Astrocyte of the spinal cord (primary cell): ENCODE data around the gene BABAM2.

Experiments used
- DNase-seq: peaks from one replicate; pipeline ENCODE4 v3.0.0; 2011; ENCODE audit warnings: low read depth, low spot score
- H3K4me3 ChIP-seq: 2 replicates; pipeline ENCODE4 v1.5.1; 2011; ENCODE audit warnings: low read depth, mild to moderate bottlenecking, low read length, moderate library complexity
- CTCF ChIP-seq: IDR thresholded peaks from 2 replicates; pipeline ENCODE4 v1.5.1; 2012; ENCODE audit warnings: low read depth, mild to moderate bottlenecking, low read length, inconsistent platforms
- in situ Hi-C: cut with HindIII; loops from 2 replicates; pipeline ENCODE4 v1.10.0; 2017; ENCODE audit warnings: low sequenced_read_pairs

BABAM2 gene

GRCh38 chr2:28360058-28360717, 469.7 kb downstream of the BABAM2 start:
- no peak overlapping the region for H3K4me3 ChIP-seq
- in situ Hi-C loops, result no loop called here
- DNase-seq, result no peak
- TF ChIP-seq CTCF, result no peak

GRCh38 chr2:28360718-28361293, 470.3 kb downstream of the BABAM2 start:
- in situ Hi-C loops, result no loop called here
- no peak overlapping the region for H3K4me3 ChIP-seq
- DNase-seq, result peak; percentile 61
- no peak for TF ChIP-seq CTCF

GRCh38 chr2:28361991-28362710, 471.6 kb downstream of the BABAM2 start:
- in situ Hi-C loops, result no loop called here
- no peak overlapping the region for H3K4me3 ChIP-seq
- no peak for TF ChIP-seq CTCF
- no peak for DNase-seq

GRCh38 chr2:28362991-28363521, 472.5 kb downstream of the BABAM2 start:
- TF ChIP-seq CTCF, result no peak
- H3K4me3 ChIP-seq, result no peak overlapping the region
- no peak for DNase-seq
- in situ Hi-C loops, result no loop called here

- no peak overlapping the region for H3K4me3 ChIP-seq
- no peak for DNase-seq
- no peak for TF ChIP-seq CTCF
- in situ Hi-C loops, result no loop called here
These were observed 473.3 kb downstream of the BABAM2 start for GRCh38 chr2:28363686-28364280.

- TF ChIP-seq CTCF, result no peak
- H3K4me3 ChIP-seq, result no peak overlapping the region
- in situ Hi-C loops, result no loop called here
- no peak for DNase-seq
These were observed 474.1 kb downstream of the BABAM2 start for GRCh38 chr2:28364610-28365009.
